Liver (tissue), 9 donors: ENCODE data around the gene CD1E. TPM values are rescaled to one million over a fixed set of nuclear protein-coding genes. Genes with fewer than 3 reads are reported as not detected.

Experiments
- DNase-seq: peaks from one replicate; pipeline ENCODE4 v3.0.0-alpha.2; 2017; ENCODE audit warnings: low spot score
- H3K27ac ChIP-seq, 2 donors: one replicate each; pipeline ENCODE4 v1.7.0; 2013; ENCODE audit warnings: inconsistent platforms in 2 of 2, low read length in 2 of 2, control low read depth in 1 of 2, low read depth in 1 of 2, mild to moderate bottlenecking in 1 of 2
- H3K27me3 ChIP-seq, 4 donors: one replicate each; pipeline versions ENCODE4 v1.6.1 to v1.7.0; 2013; ENCODE audit warnings: low read length in 3 of 4, inconsistent platforms in 1 of 4, mild to moderate bottlenecking in 1 of 4, moderate library complexity in 1 of 4; ENCODE audit not compliant: control insufficient read depth in 4 of 4, insufficient read depth in 4 of 4
- H3K36me3 ChIP-seq, 4 donors: one replicate each; pipeline versions ENCODE4 v1.6.1 to v1.7.0; 2013; ENCODE audit warnings: low read length in 3 of 4, mild to moderate bottlenecking in 3 of 4, low read depth in 1 of 4, moderate library complexity in 1 of 4; ENCODE audit not compliant: control insufficient read depth in 4 of 4, insufficient read depth in 3 of 4
- H3K4me1 ChIP-seq, 4 donors: one replicate each; pipeline versions ENCODE4 v1.6.1 to v1.7.0; 2013; ENCODE audit warnings: low read length in 3 of 4, mild to moderate bottlenecking in 3 of 4, moderate library complexity in 1 of 4; ENCODE audit not compliant: control insufficient read depth in 4 of 4, insufficient read depth in 4 of 4
- H3K4me3 ChIP-seq, 3 donors: one replicate each; pipeline versions ENCODE4 v1.6.1 to v1.7.0; 2013; ENCODE audit warnings: low read length in 3 of 3, control low read depth in 1 of 3, low read depth in 1 of 3, mild to moderate bottlenecking in 1 of 3
- H3K9ac ChIP-seq, 2 donors: one replicate each; pipeline ENCODE4 v1.7.0; 2013; ENCODE audit warnings: low read length in 2 of 2, mild to moderate bottlenecking in 2 of 2, moderate library complexity in 2 of 2, control low read depth in 1 of 2, low read depth in 1 of 2
- H3K9me3 ChIP-seq, 4 donors: one replicate each; pipeline versions ENCODE4 v1.6.1 to v1.7.0; 2013; ENCODE audit warnings: low read length in 3 of 4; ENCODE audit not compliant: control insufficient read depth in 4 of 4
- ATF3 ChIP-seq: IDR thresholded peaks from 2 replicates; pipeline ENCODE4 v1.6.1; 2016; ENCODE audit warnings: antibody characterized with exemption
- CTCF ChIP-seq: fragments of 150-350 bp; IDR thresholded peaks from 2 replicates; pipeline ENCODE4 v1.5.1; 2017; ENCODE audit warnings: improper control_type of control experiment, low read depth, low read length; ENCODE audit not compliant: missing input control
- EGR1 ChIP-seq, 2 donors: IDR thresholded peaks; 2 replicates each; pipeline ENCODE4 v1.6.1; 2016 to 2018; ENCODE audit warnings: antibody characterized with exemption in 2 of 2, low read depth in 2 of 2
- FOXA2 ChIP-seq: IDR thresholded peaks from 2 replicates; pipeline ENCODE4 v1.6.1; 2016; ENCODE audit warnings: antibody characterized with exemption
- GABPA ChIP-seq, 2 donors: IDR thresholded peaks in 1 of 2; conservative IDR thresholded peaks in 1 of 2; 2 replicates each; pipeline ENCODE4 v1.6.1; 2016; ENCODE audit warnings: antibody characterized with exemption in 2 of 2, mild to moderate bottlenecking in 1 of 2, moderate library complexity in 1 of 2
- HNF4G ChIP-seq: IDR thresholded peaks from 2 replicates; pipeline ENCODE4 v1.6.1; 2016; ENCODE audit warnings: antibody characterized with exemption
- JUND ChIP-seq, 2 donors: IDR thresholded peaks; 2 replicates each; pipeline ENCODE4 v1.6.1; 2016; ENCODE audit warnings: antibody characterized with exemption in 2 of 2
- MAX ChIP-seq: IDR thresholded peaks from 2 replicates; pipeline ENCODE4 v1.6.1; 2016; ENCODE audit warnings: antibody characterized with exemption
- RXRA ChIP-seq, 2 donors: IDR thresholded peaks; 2 replicates each; pipeline ENCODE4 v1.6.1; 2017 to 2018; ENCODE audit warnings: antibody characterized with exemption in 2 of 2, mild to moderate bottlenecking in 1 of 2
- SP1 ChIP-seq: IDR thresholded peaks from 2 replicates; pipeline ENCODE4 v1.6.1; 2018; ENCODE audit warnings: antibody characterized with exemption, mild to moderate bottlenecking
- TAF1 ChIP-seq: conservative IDR thresholded peaks from 2 replicates; pipeline ENCODE4 v1.6.1; 2016; ENCODE audit warnings: antibody characterized with exemption, mild to moderate bottlenecking
- YY1 ChIP-seq: IDR thresholded peaks from 2 replicates; pipeline ENCODE4 v1.6.1; 2016; ENCODE audit warnings: antibody characterized with exemption, mild to moderate bottlenecking
- ZBTB33 ChIP-seq: IDR thresholded peaks from 2 replicates; pipeline ENCODE4 v1.6.1; 2016; ENCODE audit warnings: antibody characterized with exemption
- WGBS: extraction: QIAGEN DNeasy Blood & Tissue Kit; methylation state at CpG from one replicate; pipeline ENCODE4 v1.1.7; 2013; 5-methylcytosine and 5-hydroxymethylcytosine counted together
- polyA plus RNA-seq, 2 donors: library from polyadenylated mRNA; stranded (reverse) in 1 of 2; unstranded in 1 of 2; fragments of 200-250 nt in 1 of 2; fragments of >200 nt in 1 of 2; fragmentation: Nextera tagmentation in 1 of 2; extraction: Ambion mirVana in 1 of 2; gene quantifications; one replicate each; pipeline versions ENCODE4 v1.2.1 to v1.2.3, GENCODE V29; 2013 to 2015
- total RNA-seq, 2 donors: library from RNA; depleted of rRNA; stranded (reverse); fragments of >200 nt; gene quantifications; one replicate each; pipeline ENCODE4 v1.2.3, GENCODE V29; 2014
- donor health status: healthy.
- donor health status: healthy.
- donor health status: healthy.
- donor health status: healthy.
- donor health status: healthy.

Gene CD1E
- total and polyA plus RNA-seq, 4 donors, result 0.09 to 0.56 (median 0.25) TPM; not detected in 1

- TF ChIP-seq FOXA2, result no peak
- no peak for TF ChIP-seq MAX
- TF ChIP-seq CTCF, result no peak
- no peak for TF ChIP-seq RXRA (IDR thresholded peaks at IDR 0.05)
These were observed 2.9 kb downstream of the CD1E start (continued) for GRCh38 chr1:158356616-158357015.

- 81% methylated on average over 1 of the region's 1 CpG for WGBS
- no peaks in the 10 kb centered on the region for H3K9me3 ChIP-seq
These were observed 3.7 kb downstream of the CD1E start for GRCh38 chr1:158357441-158357840.

More at GRCh38 chr1:158357441-158357840, 3.7 kb downstream of the CD1E start:
- peaks cover 0 to 2% (median 0%) of the 10 kb centered on the region in 4 donors for H3K27me3 ChIP-seq
- H3K4me1 ChIP-seq, result no peaks in the 10 kb centered on the region
- TF ChIP-seq SP1, result no peak
- no peak for TF ChIP-seq YY1
- no peak for TF ChIP-seq MAX
- TF ChIP-seq EGR1 (IDR thresholded peaks at IDR 0.05; ENCODE audit: low read depth in 2 of 2), result no peak
- TF ChIP-seq CTCF, result no peak
- no peak for TF ChIP-seq HNF4G
- no peak for TF ChIP-seq JUND (IDR thresholded peaks at IDR 0.05)
- TF ChIP-seq TAF1, result no peak
- TF ChIP-seq RXRA (IDR thresholded peaks at IDR 0.05), result no peak
- no peak for TF ChIP-seq GABPA (IDR thresholded peaks at IDR 0.05 in 1 of 2, conservative IDR thresholded peaks at IDR 0.05 in 1 of 2)
- no peak for TF ChIP-seq ZBTB33
- no peak for TF ChIP-seq ATF3
- H3K27ac ChIP-seq, result no peak overlapping the region
- H3K36me3 ChIP-seq, result no peaks in the 10 kb centered on the region
- no peak overlapping the region for H3K4me3 ChIP-seq
- no peak for DNase-seq
- H3K9ac ChIP-seq, result no peak overlapping the region
